HepG2 (cell line): ENCODE results near the gene ITIH3. TPM values are rescaled to one million over a fixed set of nuclear protein-coding genes. Genes with fewer than 3 reads are reported as not detected.

Experiments
- ISX ChIP-seq: sonication (generic); formaldehyde crosslinking; conservative IDR thresholded peaks from 2 replicates; pipeline ENCODE4 v1.5.0; 2020; ENCODE audit warnings: missing genetic modification reagents
- NFYB ChIP-seq: sonication (generic); formaldehyde crosslinking; IDR thresholded peaks from 2 replicates; pipeline ENCODE4 v1.4.0; 2020; ENCODE audit warnings: missing genetic modification reagents
- NR2F1 ChIP-seq, 2 experiments: fragments of 450-650 bp in 1 of 2; formaldehyde crosslinking in 1 of 2; IDR thresholded peaks; 2 replicates each; pipeline versions ENCODE4 v1.5.0 to v1.6.1; 2016 to 2020; ENCODE audit warnings: mild to moderate bottlenecking in 1 of 2, missing compliant biosample characterization in 1 of 2, missing genetic modification reagents in 1 of 2, moderate library complexity in 1 of 2
- REPIN1 ChIP-seq: sonication (generic); formaldehyde crosslinking; IDR thresholded peaks from 2 replicates; pipeline ENCODE4 v1.8.0; 2022; ENCODE audit warnings: missing genetic modification reagents, low read depth, mild to moderate bottlenecking, borderline replicate concordance
- SP1 ChIP-seq, 2 experiments: fragments of 450-650 bp in 1 of 2; sonication (generic) in 1 of 2; formaldehyde crosslinking in 1 of 2; IDR thresholded peaks; 2 replicates each; pipeline versions ENCODE4 v1.4.0 to v1.6.1; 2016 to 2020; ENCODE audit warnings: missing genetic modification reagents in 1 of 2
- ZMYM3 ChIP-seq: sonication (generic); formaldehyde crosslinking; IDR thresholded peaks from 2 replicates; pipeline ENCODE4 v1.5.1; 2020; ENCODE audit warnings: mild to moderate bottlenecking, missing genetic modification reagents
- ZNF501 ChIP-seq: sonication (generic); formaldehyde crosslinking; IDR thresholded peaks from 2 replicates; pipeline ENCODE4 v1.5.1; 2020; ENCODE audit warnings: mild to moderate bottlenecking, moderate library complexity, missing genetic modification reagents
- ZNF558 ChIP-seq: sonication (generic); formaldehyde crosslinking; IDR thresholded peaks from 2 replicates; pipeline ENCODE4 v1.9.0; 2022; ENCODE audit warnings: mild to moderate bottlenecking, missing genetic modification reagents, borderline replicate concordance
- ZNF572 ChIP-seq: sonication (generic); formaldehyde crosslinking; IDR thresholded peaks from 2 replicates; pipeline ENCODE4 v1.5.1; 2020; ENCODE audit warnings: mild to moderate bottlenecking, missing genetic modification reagents
- ZNF7 ChIP-seq: IDR thresholded peaks from 2 replicates; pipeline ENCODE4 v1.6.1; 2016; ENCODE audit warnings: missing biosample characterization, missing genetic modification reagents
- ZNF724P ChIP-seq: sonication (generic); formaldehyde crosslinking; IDR thresholded peaks from 2 replicates; pipeline ENCODE4 v1.8.0; 2022; ENCODE audit warnings: missing genetic modification reagents, borderline replicate concordance
- ZSCAN20 ChIP-seq: sonication (generic); formaldehyde crosslinking; IDR thresholded peaks from 2 replicates; pipeline ENCODE4 v1.4.0; 2020; ENCODE audit warnings: missing genetic modification reagents, mild to moderate bottlenecking, borderline replicate concordance
- ZSCAN25 ChIP-seq: sonication (generic); formaldehyde crosslinking; IDR thresholded peaks from 2 replicates; pipeline ENCODE4 v1.8.0; 2022; ENCODE audit warnings: mild to moderate bottlenecking, missing genetic modification reagents
- polyA plus RNA-seq, 8 experiments: library from polyadenylated mRNA; depleted of rRNA in 3 of 8; stranded (reverse) in 7 of 8; unstranded in 1 of 8; fragments of >200 nt; fragmentation: Illumina TruSeq in 4 of 8; extraction: Trizol in 4 of 8; gene quantifications; 2 replicates each; pipeline versions ENCODE4 v1.2.1 to v1.2.3, GENCODE V29; 2011 to 2016; ENCODE audit warnings: low read depth in 4 of 8, missing spikeins in 1 of 8, mixed read lengths in 1 of 8; ENCODE audit not compliant: insufficient read depth in 1 of 8
- total RNA-seq, 5 experiments: library from RNA; depleted of rRNA; stranded (reverse); fragments of >200 nt; fragmentation: Illumina TruSeq; extraction: Trizol; gene quantifications; 2 replicates each; pipeline ENCODE4 v1.2.3, GENCODE V29; 2016; ENCODE audit warnings: low read depth in 1 of 5
- TF ChIP-seq, protein P1 (sequence below): sonication (generic); formaldehyde crosslinking; IDR thresholded peaks from 2 replicates; pipeline ENCODE4 v1.4.0; 2020; ENCODE audit warnings: missing genetic modification reagents
- TF ChIP-seq, protein P2 (sequence below): sonication (generic); formaldehyde crosslinking; IDR thresholded peaks from 2 replicates; pipeline ENCODE4 v1.5.0; 2020; ENCODE audit warnings: missing genetic modification reagents
- TF ChIP-seq, protein P3 (sequence below): sonication (generic); formaldehyde crosslinking; IDR thresholded peaks from 2 replicates; pipeline ENCODE4 v1.5.0; 2020; ENCODE audit warnings: missing genetic modification reagents
- TF ChIP-seq, protein P4 (sequence below): sonication (generic); formaldehyde crosslinking; IDR thresholded peaks from 2 replicates; pipeline ENCODE4 v1.5.1; 2020; ENCODE audit warnings: missing genetic modification reagents, mild to moderate bottlenecking, borderline replicate concordance
- TF ChIP-seq, protein P5 (sequence below): sonication (generic); formaldehyde crosslinking; IDR thresholded peaks from 2 replicates; pipeline ENCODE4 v1.9.0; 2021; ENCODE audit warnings: missing genetic modification reagents, borderline replicate concordance

Gene ITIH3
- total and polyA plus RNA-seq, 2 of the 13 experiments (the other 11 are each of a cell fraction or from before 2014, with no cell fraction given): 105 to 632 TPM

DNA sequence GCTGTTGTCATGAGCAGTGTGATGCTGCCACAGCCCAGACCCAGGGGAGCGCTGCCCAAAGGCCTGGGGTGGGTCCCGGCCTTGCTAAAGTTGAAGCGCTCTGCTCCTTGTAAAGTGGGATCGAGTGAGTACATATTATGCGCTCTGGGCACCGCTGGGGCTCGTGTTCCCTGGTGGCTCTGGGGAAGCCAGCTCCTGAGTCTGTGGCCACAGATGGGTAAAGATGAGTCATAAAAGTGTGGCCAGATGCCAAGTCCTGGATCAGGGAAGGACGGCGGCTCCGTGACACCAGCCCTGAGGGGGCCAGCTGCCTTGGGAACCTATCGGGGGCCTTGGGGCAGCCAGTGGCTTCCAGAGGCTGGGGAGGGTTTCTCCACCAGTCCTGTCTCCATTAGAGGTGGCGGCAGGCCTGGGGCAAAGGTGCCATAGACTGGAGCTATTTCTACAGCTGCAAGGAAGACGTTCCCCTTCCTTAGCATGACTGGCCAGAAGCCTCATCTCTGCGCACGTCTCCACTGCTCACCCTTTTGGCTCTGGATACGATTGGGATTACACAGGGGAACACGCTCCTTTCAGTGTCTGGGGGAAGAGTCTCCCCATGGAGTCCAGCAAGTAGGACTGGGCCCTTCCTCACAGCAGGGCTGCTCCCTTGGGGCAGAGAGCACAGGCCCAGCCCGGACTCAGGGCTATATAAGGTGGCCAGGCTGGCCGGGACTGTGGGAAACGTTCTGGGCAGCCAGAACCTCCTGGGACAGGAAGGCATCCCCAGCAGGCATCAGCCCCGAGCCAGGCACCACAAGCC, 37.1 kb downstream of the ITIH3 start (continued):
- TF ChIP-seq REPIN1 (CRISPR knock-in tag) (no peak), ZNF501 (no peak), NR2F1 (CRISPR knock-in tag; IDR thresholded peaks at IDR 0.05) (no peak), ZSCAN20 (CRISPR knock-in tag) (no peak), ZNF572 (CRISPR knock-in tag) (no peak), ZSCAN25 (CRISPR knock-in tag) (peak; percentile 47; the same call in 1 of the 2 replicates), SP1 (IDR thresholded peaks at IDR 0.05) (no peak), SP1 (CRISPR knock-in tag; IDR thresholded peaks at IDR 0.05) (no peak), ISX (CRISPR knock-in tag) (no peak), ZNF724P (CRISPR knock-in tag) (no peak), ZMYM3 (CRISPR knock-in tag) (no peak), ZNF558 (no peak), ZNF7 (no peak), NFYB (no peak)
- TF ChIP-seq, protein P1, sequence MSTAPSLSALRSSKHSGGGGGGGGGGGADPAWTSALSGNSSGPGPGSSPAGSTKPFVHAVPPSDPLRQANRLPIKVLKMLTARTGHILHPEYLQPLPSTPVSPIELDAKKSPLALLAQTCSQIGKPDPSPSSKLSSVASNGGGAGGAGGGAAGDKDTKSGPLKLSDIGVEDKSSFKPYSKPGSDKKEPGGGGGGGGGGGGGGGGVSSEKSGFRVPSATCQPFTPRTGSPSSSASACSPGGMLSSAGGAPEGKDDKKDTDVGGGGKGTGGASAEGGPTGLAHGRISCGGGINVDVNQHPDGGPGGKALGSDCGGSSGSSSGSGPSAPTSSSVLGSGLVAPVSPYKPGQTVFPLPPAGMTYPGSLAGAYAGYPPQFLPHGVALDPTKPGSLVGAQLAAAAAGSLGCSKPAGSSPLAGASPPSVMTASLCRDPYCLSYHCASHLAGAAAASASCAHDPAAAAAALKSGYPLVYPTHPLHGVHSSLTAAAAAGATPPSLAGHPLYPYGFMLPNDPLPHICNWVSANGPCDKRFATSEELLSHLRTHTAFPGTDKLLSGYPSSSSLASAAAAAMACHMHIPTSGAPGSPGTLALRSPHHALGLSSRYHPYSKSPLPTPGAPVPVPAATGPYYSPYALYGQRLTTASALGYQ (CRISPR knock-in tag): no peak
- TF ChIP-seq, protein P2, sequence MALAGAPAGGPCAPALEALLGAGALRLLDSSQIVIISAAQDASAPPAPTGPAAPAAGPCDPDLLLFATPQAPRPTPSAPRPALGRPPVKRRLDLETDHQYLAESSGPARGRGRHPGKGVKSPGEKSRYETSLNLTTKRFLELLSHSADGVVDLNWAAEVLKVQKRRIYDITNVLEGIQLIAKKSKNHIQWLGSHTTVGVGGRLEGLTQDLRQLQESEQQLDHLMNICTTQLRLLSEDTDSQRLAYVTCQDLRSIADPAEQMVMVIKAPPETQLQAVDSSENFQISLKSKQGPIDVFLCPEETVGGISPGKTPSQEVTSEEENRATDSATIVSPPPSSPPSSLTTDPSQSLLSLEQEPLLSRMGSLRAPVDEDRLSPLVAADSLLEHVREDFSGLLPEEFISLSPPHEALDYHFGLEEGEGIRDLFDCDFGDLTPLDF: no peak
- TF ChIP-seq, protein P3, sequence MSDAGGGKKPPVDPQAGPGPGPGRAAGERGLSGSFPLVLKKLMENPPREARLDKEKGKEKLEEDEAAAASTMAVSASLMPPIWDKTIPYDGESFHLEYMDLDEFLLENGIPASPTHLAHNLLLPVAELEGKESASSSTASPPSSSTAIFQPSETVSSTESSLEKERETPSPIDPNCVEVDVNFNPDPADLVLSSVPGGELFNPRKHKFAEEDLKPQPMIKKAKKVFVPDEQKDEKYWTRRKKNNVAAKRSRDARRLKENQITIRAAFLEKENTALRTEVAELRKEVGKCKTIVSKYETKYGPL: no peak
- TF ChIP-seq, protein P4, sequence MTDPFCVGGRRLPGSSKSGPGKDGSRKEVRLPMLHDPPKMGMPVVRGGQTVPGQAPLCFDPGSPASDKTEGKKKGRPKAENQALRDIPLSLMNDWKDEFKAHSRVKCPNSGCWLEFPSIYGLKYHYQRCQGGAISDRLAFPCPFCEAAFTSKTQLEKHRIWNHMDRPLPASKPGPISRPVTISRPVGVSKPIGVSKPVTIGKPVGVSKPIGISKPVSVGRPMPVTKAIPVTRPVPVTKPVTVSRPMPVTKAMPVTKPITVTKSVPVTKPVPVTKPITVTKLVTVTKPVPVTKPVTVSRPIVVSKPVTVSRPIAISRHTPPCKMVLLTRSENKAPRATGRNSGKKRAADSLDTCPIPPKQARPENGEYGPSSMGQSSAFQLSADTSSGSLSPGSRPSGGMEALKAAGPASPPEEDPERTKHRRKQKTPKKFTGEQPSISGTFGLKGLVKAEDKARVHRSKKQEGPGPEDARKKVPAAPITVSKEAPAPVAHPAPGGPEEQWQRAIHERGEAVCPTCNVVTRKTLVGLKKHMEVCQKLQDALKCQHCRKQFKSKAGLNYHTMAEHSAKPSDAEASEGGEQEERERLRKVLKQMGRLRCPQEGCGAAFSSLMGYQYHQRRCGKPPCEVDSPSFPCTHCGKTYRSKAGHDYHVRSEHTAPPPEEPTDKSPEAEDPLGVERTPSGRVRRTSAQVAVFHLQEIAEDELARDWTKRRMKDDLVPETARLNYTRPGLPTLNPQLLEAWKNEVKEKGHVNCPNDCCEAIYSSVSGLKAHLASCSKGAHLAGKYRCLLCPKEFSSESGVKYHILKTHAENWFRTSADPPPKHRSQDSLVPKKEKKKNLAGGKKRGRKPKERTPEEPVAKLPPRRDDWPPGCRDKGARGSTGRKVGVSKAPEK (CRISPR knock-in tag): no peak
- TF ChIP-seq, protein P5, sequence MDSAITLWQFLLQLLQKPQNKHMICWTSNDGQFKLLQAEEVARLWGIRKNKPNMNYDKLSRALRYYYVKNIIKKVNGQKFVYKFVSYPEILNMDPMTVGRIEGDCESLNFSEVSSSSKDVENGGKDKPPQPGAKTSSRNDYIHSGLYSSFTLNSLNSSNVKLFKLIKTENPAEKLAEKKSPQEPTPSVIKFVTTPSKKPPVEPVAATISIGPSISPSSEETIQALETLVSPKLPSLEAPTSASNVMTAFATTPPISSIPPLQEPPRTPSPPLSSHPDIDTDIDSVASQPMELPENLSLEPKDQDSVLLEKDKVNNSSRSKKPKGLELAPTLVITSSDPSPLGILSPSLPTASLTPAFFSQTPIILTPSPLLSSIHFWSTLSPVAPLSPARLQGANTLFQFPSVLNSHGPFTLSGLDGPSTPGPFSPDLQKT (CRISPR knock-in tag): no peak
